ENCODE data around the gene KAZN.

GRCh38 chr1:14555091-14555490, 43.4 kb upstream of the KAZN start:
- TF ChIP-seq CTCF (conservative IDR thresholded peaks at IDR 0.05 in 1 of 2, IDR thresholded peaks at IDR 0.05 in 1 of 2; ENCODE audit: low read depth in 1 of 2, low read length in 2 of 2): no peak
- no peak for TF ChIP-seq EZH2 (IDR thresholded peaks at IDR 0.05; ENCODE audit: low read length, missing control alignments)

Measured in fibroblast of lung (primary cell).